GM21786 (cell line): ENCODE results near the gene CABP4.
"Not testable (repeated sequence)": the region's sequence is repeated elsewhere in the genome, so short reads cannot be mapped to it uniquely, and the experiment has no call there.

Source experiments
- ATAC-seq: cut with Tn5 transposase; IDR thresholded peaks from one replicate; pipeline ENCODE4 v1.9.1; 2021; ENCODE audit not compliant: unreplicated experiment

Gene CABP4

DNA sequence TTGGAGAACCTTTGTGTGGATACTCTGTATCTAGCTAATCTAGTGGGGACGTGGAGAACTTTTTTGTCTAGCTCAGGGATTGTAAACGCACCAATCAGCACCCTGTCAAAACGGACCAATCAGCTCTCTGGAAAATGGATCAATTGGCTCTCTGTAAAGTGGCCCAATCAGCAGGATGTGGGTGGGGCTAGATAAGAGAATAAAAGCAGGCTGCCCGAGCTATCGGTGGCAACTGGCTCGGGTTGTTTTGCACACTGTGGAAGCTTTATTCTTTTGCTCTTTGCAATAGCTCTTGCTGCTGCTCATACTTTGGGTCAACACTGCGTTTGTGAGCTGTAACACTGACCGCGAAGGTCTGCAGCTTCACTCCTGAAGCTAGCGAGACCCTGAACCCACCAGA is 21.5 kb downstream of the CABP4 start:
- ATAC-seq, result not testable (repeated sequence)

DNA sequence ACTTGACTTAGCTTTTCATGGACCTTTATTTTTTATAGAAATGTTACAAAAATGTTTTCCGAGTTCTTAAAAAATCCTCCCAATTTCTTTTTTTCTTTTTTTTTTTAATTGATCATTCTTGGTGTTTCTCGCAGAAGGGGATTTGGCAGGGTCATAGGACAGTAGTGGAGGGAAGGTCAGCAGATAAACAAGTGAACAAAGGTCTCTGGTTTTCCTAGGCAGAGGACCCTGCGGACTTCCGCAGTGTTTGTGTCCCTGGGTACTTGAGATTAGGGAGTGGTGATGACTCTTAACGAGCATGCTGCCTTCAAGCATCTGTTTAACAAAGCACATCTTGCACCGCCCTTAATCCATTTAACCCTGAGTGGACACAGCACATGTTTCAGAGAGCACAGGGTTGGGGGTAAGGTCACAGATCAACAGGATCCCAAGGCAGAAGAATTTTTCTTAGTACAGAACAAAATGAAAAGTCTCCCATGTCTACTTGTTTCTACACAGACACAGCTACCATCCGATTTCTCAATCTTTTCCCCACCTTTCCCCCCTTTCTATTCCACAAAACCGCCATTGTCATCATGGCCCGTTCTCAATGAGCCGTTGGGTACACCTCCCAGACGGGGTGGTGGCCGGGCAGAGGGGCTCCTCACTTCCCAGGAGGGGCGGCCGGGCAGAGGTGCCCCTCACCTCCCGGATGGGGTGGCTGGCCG is 22.3 kb downstream of the CABP4 start:
- not testable (repeated sequence) for ATAC-seq

GRCh38 chr11:67482275-67482826 is 27.2 kb downstream of the CABP4 start:
- ATAC-seq, result no peak

- peak; percentile 50 for ATAC-seq
These were observed 28.0 kb downstream of the CABP4 start, which contains the start of gene AIP for GRCh38 chr11:67482827-67483798. AIP (plus strand) TSS chr11:67483026; CDS start chr11:67483159, 133 bp downstream.

DNA sequence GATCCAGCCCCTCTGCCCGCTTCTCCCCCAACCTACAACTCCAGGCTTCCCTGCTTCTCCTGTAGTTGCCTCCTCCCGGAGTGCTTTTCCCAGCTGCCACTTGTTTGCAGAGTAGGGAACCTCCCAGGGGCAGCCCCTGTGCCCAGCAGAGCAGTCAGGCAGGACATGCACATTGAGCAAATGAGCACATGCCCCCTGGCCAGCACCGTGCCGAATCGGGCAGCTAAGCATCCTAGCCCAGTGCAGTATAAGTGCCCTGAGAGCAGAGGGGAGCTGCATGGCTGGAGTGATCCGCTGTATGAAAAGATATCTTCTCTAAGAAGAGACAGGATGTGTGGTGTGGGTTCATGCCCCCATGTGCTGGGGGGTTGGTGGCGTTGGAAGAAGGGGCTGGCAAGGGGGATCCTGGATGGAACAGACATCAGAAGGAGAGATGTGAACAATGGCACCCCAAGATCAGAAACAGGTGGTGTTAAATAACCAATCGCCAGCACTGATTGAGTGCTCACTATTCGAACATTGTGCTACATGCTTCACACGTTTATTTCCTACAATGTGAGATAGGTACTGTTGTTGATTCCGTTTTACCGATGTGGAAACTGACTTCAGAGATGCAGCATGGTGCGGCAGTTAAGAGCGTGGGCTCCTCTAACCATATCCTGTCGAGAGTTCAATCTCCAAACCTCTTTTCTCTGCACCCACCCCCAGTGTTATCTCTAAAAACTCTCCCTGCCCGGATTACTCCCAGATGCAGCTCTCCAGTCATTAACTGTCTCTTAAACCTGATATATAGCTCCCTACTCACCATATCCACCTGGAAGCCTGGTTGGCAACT is 28.9 kb downstream of the CABP4 start:
- no peak for ATAC-seq

GRCh38 chr11:67484847-67485311 is 29.7 kb downstream of the CABP4 start:
- no peak for ATAC-seq

DNA sequence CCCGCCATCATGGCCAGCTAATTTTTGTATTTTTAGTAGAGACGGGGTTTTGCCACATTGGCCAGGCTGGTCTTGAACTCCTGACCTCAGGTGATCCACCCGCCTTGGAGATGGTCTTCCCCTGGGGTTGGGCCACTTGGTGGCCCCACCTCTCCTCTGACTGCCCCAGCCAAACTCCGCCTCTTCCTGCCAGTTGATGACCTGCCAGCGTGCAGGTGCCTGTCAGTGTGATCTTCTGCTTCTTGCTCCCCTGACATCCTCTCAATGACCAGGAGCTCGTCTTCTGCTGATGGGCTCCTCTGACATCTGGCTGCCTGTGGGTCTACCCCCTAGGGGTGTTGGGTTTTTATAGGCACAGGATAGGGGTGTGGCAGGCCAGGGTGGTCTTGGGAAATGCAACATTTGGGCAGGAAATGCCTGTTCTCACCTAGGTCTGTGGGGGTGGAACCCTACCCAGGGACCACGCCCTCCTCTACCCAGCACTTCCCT is 30.8 kb downstream of the CABP4 start:
- peak; percentile 21 for ATAC-seq

GRCh38 chr11:67486481-67487195 is 31.5 kb downstream of the CABP4 start:
- no peak for ATAC-seq

- no peak for ATAC-seq
These were observed 34.2 kb downstream of the CABP4 start for GRCh38 chr11:67489203-67489884.

DNA sequence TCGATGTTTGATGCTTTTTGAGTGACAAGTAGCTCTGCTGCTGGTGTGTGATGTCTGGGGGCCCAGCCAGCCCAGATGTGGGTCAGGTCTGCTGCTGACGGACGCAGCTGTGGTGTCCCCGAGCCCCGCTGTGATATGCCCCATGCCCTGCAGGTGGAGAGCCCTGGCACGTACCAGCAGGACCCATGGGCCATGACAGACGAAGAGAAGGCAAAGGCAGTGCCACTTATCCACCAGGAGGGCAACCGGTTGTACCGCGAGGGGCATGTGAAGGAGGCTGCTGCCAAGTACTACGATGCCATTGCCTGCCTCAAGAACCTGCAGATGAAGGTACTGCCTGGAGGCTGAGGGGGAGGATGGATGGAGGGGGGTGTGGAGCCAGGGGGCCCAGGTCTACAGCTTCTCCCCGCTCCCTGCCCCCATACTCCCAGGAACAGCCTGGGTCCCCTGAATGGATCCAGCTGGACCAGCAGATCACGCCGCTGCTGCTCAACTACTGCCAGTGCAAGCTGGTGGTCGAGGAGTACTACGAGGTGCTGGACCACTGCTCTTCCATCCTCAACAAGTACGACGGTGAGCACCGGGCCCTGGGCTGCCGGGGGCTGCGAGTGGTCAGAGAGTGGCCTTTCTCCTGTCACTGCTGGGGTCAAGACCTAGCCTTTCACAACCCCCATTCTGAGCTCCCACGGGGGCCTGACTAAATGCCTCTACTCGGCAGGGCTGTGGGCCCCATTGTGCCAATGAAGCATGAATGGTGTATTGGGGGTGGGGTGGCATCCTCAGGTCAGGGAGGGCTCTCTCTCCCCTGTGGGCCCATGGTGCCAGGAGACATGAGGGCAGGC is 35.0 kb downstream of the CABP4 start:
- no peak for ATAC-seq

- no peak for ATAC-seq
These were observed 35.5 kb downstream of the CABP4 start for GRCh38 chr11:67490727-67491065.

DNA sequence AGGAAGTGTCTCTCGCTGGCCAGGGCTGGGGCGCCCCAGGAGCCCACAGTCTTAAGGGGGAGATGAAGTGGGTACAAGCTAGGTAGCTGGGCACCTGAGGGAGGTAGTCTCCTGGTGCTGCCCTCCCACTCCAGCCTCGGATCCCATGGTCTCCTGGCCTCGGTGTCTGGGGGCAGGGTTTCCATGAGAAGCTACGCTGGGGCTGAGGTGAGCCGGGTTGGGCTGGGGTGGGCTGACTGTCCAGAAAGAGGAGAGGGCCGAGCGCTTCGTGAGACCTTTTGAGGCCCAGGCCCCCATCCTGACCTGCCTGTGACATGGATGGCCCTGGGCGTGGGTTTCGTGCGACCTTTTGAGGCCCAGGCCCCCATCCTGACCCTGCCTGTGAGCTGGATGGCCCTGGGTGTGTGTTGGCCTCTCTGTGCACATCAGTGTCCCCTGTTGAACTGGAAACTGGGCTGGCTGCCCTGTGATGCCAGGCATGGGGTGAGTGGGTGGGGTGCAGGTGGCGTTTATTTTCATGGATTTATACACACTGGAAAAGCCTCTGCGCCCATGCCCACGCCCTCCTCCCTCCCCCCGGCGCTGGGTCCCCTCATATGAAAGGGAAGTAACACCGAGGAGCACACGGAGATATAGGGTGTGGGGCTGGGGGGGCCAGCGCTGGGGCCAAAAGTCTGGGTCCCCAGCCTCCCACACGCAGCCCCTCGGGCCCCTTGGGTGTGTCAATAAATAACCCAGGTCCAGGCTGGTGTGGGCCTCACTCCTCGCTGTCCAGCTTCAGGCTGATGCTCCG is 36.3 kb downstream of the CABP4 start:
- no peak for ATAC-seq

GRCh38 chr11:67492069-67492727 is 37.0 kb downstream of the CABP4 start:
- no peak for ATAC-seq

GRCh38 chr11:67492801-67493547 is 37.8 kb downstream of the CABP4 start:
- no peak for ATAC-seq

DNA sequence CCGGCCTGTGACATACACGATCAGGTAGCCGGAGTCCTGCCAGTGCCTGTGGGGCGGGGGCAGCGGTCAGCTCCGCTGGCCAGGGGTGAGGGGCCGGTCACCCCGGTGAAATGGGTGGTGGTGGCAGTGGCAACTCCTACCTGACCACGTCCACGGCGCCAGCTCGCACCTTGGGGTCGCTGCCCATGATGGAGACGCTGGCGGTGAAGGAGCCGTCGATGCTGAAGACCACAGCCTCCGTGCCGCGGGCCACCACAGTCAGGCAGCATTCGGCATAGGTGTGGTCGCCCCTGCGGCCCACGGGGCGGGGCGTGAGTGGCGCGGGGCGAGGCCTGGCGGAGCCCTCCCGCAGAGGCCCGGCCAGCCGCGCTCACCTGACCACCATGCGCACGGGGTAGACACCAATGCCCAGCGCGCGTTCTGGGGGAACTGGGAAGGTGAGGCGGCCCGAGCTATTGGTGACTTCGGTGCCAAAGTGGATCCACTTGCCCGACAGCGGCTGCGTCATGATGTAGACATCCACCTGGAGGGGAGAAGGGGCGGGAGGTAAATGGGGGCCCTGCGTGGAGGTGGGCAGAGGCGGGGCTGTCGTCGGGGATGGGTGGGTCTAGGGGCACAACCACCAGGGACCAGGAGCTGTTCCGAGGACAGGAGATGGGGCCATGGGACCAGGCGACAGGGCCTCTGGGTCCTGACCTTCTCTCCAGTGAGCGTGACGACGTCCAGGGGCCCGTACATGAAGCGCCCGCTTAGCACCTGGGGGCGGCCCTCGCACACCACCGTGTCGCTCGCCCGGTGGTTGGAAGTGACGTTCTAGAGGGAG is 38.6 kb downstream of the CABP4 start:
- no peak for ATAC-seq
